Left ventricle myocardium inferior (tissue), 1 donor: ENCODE measurements around the gene ACSF3. TPM values are rescaled to one million over a fixed set of nuclear protein-coding genes. Genes with fewer than 3 reads are reported as not detected.

Source experiments
- DNase-seq: peaks from one replicate; pipeline ENCODE4 v3.0.0-alpha.2; 2020
- H3K27ac ChIP-seq: fragments of 200-600 bp; replicated peaks from 2 replicates; pipeline ENCODE4 v1.8.0; 2021
- H3K27me3 ChIP-seq: fragments of 200-600 bp; 2 replicates; pipeline ENCODE4 v1.8.0; 2021; ENCODE audit warnings: low read depth
- H3K36me3 ChIP-seq: fragments of 200-600 bp; 2 replicates; pipeline ENCODE4 v1.8.0; 2021
- H3K4me1 ChIP-seq: fragments of 200-600 bp; 2 replicates; pipeline ENCODE4 v1.8.0; 2021
- H3K4me3 ChIP-seq: fragments of 200-600 bp; 2 replicates; pipeline ENCODE4 v1.8.0; 2021; ENCODE audit warnings: mild to moderate bottlenecking, moderate library complexity
- H3K9me3 ChIP-seq: fragments of 200-600 bp; replicated peaks from 2 replicates; pipeline ENCODE4 v1.8.0; 2021
- intact Hi-C: fragments of 100-400 bp; cut with micrococcal nuclease; formaldehyde crosslinking; loops from one replicate; pipeline ENCODE4 v1.11.0; 2022
- total RNA-seq: library from RNA; stranded (reverse); fragmentation: NEBNext Ultra II Directional; extraction: Animal tissue kit (Norgen Biotek cat#: 25700); gene quantifications from one replicate; pipeline ENCODE4 v1.2.1, GENCODE V29; 2021
- TF ChIP-seq, protein P1 (sequence below): fragments of 200-600 bp; IDR thresholded peaks from 2 replicates; pipeline ENCODE4 v1.8.0; 2021; ENCODE audit warnings: antibody characterized with exemption, mild to moderate bottlenecking, borderline replicate concordance
- donor health status: DM: no; HTN: yes; CAD: no; lungs with severe emphysema.

The ACSF3 gene
- total RNA-seq, 1 donor from 2014 or later = 16.7 TPM

DNA sequence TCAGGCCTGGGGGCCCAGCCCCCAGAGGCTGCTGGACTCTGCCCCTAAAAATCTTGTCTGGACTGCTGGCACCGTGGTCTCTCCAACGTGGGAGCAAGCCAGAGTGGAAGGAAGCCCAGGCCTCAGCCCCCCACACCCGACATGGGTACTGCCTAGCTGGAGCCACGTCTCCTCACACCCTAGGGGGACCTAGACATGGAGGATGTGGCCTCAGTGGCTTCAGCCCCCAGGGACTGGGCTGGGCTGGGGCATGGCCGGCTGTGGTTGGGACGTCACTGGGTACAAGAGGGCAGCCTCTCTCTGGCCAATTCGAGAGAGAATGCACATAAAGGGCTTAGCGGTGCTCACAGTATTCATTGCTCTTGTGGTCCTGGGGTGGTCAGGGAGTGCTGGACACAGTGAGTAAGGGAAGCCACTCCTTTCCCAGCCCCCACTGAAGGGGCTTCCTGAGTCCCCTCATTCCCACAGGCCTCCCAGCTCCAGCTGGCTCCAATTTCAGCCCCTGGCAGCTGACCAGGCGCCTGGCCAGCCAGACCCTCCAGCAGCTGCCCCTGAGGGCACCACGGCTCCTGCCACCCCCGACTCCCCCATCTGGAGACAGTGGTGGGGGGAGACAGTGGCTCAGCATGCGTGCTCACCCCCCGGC is 79.0 kb downstream of the ACSF3 start:
- TF ChIP-seq, protein P1, sequence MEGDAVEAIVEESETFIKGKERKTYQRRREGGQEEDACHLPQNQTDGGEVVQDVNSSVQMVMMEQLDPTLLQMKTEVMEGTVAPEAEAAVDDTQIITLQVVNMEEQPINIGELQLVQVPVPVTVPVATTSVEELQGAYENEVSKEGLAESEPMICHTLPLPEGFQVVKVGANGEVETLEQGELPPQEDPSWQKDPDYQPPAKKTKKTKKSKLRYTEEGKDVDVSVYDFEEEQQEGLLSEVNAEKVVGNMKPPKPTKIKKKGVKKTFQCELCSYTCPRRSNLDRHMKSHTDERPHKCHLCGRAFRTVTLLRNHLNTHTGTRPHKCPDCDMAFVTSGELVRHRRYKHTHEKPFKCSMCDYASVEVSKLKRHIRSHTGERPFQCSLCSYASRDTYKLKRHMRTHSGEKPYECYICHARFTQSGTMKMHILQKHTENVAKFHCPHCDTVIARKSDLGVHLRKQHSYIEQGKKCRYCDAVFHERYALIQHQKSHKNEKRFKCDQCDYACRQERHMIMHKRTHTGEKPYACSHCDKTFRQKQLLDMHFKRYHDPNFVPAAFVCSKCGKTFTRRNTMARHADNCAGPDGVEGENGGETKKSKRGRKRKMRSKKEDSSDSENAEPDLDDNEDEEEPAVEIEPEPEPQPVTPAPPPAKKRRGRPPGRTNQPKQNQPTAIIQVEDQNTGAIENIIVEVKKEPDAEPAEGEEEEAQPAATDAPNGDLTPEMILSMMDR = no peak
- Histone ChIP-seq H3K27ac (no peak overlapping the region), H3K9me3 (no peaks in the 10 kb centered on the region), H3K4me3 (no peak overlapping the region), H3K4me1 (peaks cover 17% of the 10 kb centered on the region), H3K36me3 (no peaks in the 10 kb centered on the region), H3K27me3 (peaks cover 89% of the 10 kb centered on the region)
- no peak for DNase-seq
- intact Hi-C loops = no loop called here

DNA sequence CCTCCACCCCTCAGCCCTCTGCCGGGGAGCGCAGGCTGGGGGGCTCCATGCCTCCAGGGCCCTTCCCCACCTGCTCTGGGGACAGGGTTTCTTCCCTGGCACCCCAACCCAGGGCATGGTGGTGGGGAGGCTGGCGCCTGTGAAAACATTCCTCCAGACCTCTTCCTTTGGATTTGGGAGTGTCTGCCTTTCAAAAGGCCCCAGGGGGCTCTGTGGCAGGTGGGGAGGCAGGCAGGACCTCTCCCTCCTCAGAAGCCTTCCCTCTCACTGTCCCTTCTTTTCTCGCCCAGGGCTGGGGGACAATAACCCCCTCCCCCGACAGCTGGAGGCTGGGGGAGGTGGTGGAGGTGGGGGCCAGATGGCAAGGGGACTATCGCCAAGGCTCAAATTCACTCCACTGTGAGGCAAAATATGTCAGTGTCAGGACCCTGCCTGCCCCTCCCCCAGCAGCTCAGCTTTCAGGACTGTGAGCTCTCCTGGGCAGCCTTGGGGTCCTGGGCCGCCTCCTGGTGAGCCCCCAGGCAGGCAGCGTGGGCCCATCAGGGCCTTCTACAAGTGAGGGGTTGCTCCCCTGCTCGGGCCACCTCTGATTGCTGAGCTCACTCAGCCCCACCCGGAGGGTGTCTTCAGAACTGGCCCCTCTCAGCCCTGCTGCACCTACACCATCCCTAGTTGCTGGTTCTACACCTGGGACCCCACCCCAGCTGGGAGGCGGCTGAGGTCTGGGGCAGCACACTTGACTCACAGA is 79.7 kb downstream of the ACSF3 start:
- peaks cover 89% of the 10 kb centered on the region for H3K27me3 ChIP-seq
- DNase-seq = no peak

DNA sequence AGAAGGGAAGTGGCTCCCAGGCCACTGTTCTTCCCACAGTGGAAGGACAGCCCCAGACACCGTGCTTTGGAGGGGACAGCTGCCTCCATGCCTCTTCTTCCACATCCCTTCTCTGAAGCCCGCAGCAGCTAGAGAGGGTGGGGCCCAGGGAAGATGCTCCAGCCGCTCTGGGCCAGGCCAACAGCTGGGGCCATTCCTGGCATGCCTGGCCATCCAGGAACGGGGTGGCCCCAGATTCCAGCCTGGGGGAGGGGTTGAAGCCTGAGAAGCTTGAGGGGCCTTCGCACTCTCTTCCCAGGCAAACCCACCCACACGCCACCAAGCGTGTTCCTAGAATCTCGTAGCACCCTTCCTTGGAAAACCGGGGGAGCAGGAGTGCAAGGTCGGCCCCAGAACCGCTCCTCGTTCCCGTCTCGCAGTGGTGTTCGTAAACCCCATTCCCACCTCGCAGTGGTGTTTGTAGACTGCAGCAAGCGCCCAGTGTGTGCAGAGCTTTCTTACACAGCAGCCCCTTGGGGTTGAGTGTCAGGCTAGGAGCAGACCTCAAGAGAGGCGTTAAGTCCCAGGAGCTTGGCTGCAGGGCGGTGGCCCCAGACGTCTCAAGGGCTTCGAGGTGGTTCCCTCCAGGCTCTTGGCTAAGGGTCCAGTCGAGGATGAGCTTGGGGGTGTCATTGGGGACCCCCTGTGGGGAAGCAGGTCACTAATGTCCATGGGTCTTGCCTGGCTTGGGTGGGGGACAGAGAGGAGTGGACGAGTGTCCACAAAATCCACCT is 80.6 kb downstream of the ACSF3 start:
- TF ChIP-seq, protein P1 = no peak
- Histone ChIP-seq H3K27ac (no peak overlapping the region), H3K9me3 (no peaks in the 10 kb centered on the region), H3K27me3 (peaks cover 89% of the 10 kb centered on the region), H3K4me1 (peaks cover 17% of the 10 kb centered on the region), H3K4me3 (no peak overlapping the region), H3K36me3 (no peaks in the 10 kb centered on the region)
- intact Hi-C loops = no loop called here
- no peak for DNase-seq

More for the DNA sequence above, 79.7 kb downstream of the ACSF3 start:
- TF ChIP-seq, protein P1 = no peak
- H3K27ac ChIP-seq = no peak overlapping the region
- no peaks in the 10 kb centered on the region for H3K9me3 ChIP-seq
- H3K4me3 ChIP-seq = no peak overlapping the region
- peaks cover 17% of the 10 kb centered on the region for H3K4me1 ChIP-seq
- intact Hi-C loops = no loop called here
- H3K36me3 ChIP-seq = no peaks in the 10 kb centered on the region

DNA sequence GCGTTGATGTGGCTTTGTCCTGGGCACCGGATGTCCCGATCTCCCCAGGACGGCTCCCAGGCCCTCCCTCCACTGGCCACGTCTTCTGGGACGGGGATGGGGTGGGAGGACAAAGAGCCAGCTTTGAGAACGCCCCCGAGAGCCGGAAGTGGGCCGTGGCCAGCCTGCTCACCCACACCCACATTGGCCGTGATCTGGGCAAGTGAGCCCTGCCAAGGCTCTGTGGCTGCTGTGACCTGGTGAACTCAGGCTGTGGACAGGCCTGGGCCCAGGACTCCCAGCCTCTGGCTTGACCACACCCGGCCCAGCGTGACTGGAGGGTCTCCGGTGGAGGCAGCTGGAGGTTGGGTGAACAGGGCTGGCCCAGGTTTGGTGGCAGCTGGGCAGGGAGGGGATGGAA is 81.2 kb downstream of the ACSF3 start:
- no peaks in the 10 kb centered on the region for H3K36me3 ChIP-seq
- peaks cover 89% of the 10 kb centered on the region for H3K27me3 ChIP-seq
- intact Hi-C loops = no loop called here
- no peaks in the 10 kb centered on the region for H3K9me3 ChIP-seq
- no peak overlapping the region for H3K27ac ChIP-seq
- TF ChIP-seq, protein P1 = no peak
- DNase-seq = no peak
- peaks cover 17% of the 10 kb centered on the region for H3K4me1 ChIP-seq
- H3K4me3 ChIP-seq = no peak overlapping the region

DNA sequence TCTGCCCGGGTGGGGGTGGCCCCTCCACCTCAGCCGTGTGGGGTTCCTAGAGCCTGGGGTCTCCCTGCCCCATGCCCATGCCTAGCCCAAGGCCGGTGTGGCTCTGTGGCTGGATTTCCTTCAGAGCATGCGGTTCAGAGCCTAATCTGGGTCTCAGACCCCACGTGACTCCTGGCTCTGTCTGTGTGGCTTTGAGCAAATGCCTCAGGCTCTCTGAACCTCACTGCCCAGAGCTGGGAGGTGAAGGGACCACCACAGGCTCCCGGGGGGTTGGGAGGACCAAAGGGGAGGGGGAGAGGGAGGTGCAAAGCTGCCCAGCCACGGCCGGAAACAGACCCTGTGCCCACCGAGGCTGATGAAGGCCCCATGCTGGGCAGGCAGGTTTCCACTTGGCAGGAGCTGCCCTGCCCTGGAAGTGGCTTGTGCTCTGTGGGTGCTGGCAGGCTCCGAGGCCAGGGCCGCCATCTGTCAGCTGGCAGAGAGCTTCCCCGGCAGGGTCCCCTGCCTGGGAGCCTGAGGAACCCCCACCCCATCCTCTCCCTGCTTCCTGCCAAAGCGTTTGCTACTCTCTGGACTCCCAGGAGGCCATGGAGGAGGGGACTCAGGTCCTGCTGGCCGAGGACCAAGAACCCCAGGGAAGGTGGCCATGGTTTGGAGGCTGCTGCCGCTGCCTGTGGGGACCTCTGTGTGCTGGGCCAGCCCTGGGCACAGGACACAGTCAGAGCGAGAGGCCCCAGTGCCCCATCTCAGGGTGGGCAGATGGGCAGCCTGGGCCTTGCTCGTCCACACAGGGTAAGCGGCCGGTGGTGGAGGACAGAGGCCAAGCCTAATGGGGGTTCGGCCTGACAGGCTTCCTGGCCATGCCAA is 81.9 kb downstream of the ACSF3 start:
- Histone ChIP-seq H3K36me3 (no peaks in the 10 kb centered on the region), H3K4me3 (no peak overlapping the region), H3K27me3 (peaks cover 89% of the 10 kb centered on the region), H3K4me1 (peaks cover 15% of the 10 kb centered on the region), H3K27ac (no peak overlapping the region), H3K9me3 (no peaks in the 10 kb centered on the region)
- no peak for DNase-seq
- TF ChIP-seq, protein P1 = no peak
- intact Hi-C loops = no loop called here
